Left ventricle myocardium superior (tissue), 1 donor: ENCODE results near the gene SOCS7. TPM values are rescaled to one million over a fixed set of nuclear protein-coding genes. Genes with fewer than 3 reads are reported as not detected.
"Not testable (repeated sequence)": the region's sequence is repeated elsewhere in the genome, so short reads cannot be mapped to it uniquely, and the experiment has no call there.

ENCODE experiments used
- ATAC-seq: fragments of 200-7000 bp; cut with Tn5 transposase; one replicate; pipeline ENCODE4 v1.9.1; 2020; ENCODE audit warnings: mild to moderate bottlenecking, moderate library complexity
- DNase-seq: peaks from one replicate; pipeline ENCODE4 v3.0.0-alpha.2; 2020
- intact Hi-C: fragments of 100-400 bp; cut with micrococcal nuclease; formaldehyde crosslinking; loops from one replicate; pipeline ENCODE4 v1.11.0; 2022
- total RNA-seq: library from RNA; stranded (reverse); fragmentation: NEBNext Ultra II Directional; extraction: Animal tissue kit (Norgen Biotek cat#: 25700); gene quantifications from one replicate; pipeline ENCODE4 v1.2.1, GENCODE V29; 2021
- donor health status: DM: no; HTN: yes; CAD: no; lungs with severe emphysema.

The SOCS7 gene
- total RNA-seq, 1 donor from 2014 or later: 15.2 TPM

DNA sequence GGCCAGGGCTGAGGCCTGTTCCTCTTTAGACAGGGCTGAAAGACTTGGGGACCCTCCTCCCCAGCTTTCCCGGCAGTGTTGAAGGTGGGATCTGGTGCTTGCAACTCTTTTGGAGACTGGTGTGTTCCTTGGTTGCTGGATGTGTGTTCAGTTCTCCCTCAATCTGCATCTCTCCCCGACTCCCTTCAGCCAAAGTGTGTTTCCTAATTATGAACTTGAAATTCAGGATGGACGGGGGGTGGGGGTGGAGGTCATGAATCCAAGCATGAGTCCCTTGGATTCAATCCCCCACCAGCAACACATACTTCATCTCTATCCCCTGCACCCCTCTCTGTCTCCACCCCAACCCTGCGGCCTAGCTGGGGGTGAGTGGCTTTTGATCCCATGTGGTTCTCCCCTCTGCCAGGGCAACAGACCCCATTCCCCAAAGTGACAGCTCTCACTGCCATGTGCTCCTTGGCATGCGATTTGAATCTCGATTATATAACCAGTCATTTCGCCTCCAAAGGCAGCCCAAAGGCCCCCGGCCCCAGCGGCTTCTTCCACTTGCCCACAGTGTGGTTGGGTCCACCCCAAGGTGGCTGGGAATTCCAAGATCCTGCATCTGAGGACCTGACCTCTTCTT lies 77.9 kb downstream of the SOCS7 start:
- intact Hi-C loops: no loop called here
- DNase-seq (no peak), ATAC-seq (no peak)

DNA sequence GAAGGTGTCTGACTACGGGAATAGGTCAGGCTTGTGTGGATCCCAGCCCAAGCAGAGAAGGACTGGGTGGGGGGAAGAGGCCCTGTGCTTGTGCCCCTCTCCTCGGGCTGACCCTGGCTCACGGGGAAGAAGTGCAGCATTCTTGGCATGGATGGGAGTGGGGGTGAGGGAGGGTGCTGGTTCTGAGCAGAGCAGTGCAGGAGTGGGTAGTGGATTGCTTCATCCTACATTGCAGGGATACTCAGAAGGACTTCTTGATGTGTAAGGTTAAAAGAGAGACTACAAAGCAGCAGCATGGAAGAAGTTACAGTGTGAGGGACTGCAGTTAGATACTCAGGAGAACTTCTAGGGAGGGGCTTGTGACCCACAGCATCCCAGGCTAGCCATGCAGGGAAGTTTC lies 78.7 kb downstream of the SOCS7 start:
- ATAC-seq (peak; percentile 2), DNase-seq (no peak)
- intact Hi-C loops: no loop called here

- ATAC-seq: no peak
- no peak for DNase-seq
- intact Hi-C loops: no loop called here
These were observed 79.2 kb downstream of the SOCS7 start for GRCh38 chr17:38430822-38431221.

GRCh38 chr17:38431346-38432145 lies 79.9 kb downstream of the SOCS7 start:
- intact Hi-C loops: no loop called here
- ATAC-seq: no peak
- DNase-seq: no peak

DNA sequence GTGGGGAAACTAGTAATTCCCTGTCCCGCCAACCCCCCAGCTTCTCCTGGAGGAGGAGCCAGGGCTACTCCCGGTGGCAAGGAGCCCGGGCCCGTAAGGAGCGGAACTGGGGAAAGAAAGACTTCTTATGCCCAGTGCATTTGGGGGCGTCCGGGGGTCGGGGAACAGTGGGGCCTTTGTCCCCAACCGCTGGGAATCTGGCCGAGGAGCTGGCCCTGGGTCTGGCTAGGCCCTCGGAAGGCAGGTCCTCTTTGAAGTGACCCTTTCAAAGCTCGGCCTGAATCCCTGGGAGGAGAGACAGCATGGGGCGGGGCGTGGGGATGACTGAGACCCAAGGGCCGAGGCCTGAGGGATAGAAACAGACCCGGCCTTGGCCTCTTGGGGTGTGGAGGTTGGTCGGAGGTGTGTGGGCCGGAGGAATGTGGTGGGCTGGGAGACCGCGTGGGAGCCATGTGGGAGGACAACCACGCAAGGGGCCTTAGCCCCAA lies 82.6 kb downstream of the SOCS7 start:
- DNase-seq (no peak), ATAC-seq (peak; percentile 6)
- intact Hi-C loops: no loop called here

- DNase-seq (no peak), ATAC-seq (no peak)
- intact Hi-C loops: no loop called here
These were observed 84.2 kb downstream of the SOCS7 start for GRCh38 chr17:38435795-38436194.

DNA sequence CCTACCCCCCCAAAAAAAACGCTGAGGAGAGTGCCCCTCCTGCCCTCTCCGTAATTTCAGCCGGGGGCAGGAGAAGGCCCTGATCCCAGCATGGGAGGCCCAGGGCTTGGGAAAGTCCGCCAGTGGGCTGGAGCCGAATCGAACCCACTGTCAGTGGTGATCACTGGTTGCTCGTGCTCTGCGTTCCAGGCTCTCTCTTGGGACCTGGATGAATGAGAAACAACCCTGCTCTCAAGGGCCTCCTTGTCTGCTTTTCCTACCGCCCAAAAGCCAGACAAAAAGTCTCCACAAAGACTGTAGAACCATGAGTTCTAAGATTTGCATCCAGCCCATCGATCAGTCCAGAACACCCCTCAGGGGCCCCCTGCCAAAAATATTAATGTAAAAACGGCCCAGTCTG lies 84.7 kb downstream of the SOCS7 start:
- DNase-seq (no peak), ATAC-seq (no peak)
- intact Hi-C loops: no loop called here

- ATAC-seq, DNase-seq, intact Hi-C loops: not testable (repeated sequence)
These were observed 85.7 kb downstream of the SOCS7 start for GRCh38 chr17:38437313-38437712.

GRCh38 chr17:38439436-38439835 lies 87.8 kb downstream of the SOCS7 start:
- ATAC-seq (no peak), DNase-seq (no peak)
- intact Hi-C loops: no loop called here

GRCh38 chr17:38440614-38441397 lies 89.2 kb downstream of the SOCS7 start:
- intact Hi-C loops: no loop called here
- peak; percentile 83 for DNase-seq
- ATAC-seq: peak; percentile 83

GRCh38 chr17:38441429-38442061 lies 89.9 kb downstream of the SOCS7 start:
- DNase-seq: peak; percentile 72
- intact Hi-C loops: no loop called here

DNA sequence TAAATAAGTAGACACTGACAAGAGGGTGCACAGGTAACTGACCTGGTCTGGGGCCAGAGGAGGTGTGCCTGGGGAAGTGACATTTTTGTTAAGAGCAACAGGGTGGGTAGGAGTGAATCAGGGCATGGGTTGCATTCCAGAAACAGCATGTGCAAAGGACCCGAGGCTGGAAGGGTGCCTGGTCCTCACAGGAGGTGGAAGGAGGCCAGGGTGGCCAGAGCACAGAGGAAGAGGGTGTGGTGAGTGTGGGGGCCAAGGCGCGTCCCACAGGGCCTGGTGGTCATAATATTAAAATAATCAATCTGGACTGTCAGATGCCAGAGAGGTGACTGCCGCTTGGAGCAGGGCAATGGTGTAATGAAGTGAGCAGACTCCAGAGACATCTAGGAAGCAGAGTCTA lies 90.9 kb downstream of the SOCS7 start:
- intact Hi-C loops: no loop called here
- peak; percentile 62 for DNase-seq
- peak; percentile 24 for ATAC-seq

More at GRCh38 chr17:38441429-38442061, 89.9 kb downstream of the SOCS7 start:
- peak; percentile 42 for ATAC-seq

GRCh38 chr17:38443356-38444031 lies 91.8 kb downstream of the SOCS7 start:
- intact Hi-C loops: no loop called here
- ATAC-seq (no peak), DNase-seq (no peak)

DNA sequence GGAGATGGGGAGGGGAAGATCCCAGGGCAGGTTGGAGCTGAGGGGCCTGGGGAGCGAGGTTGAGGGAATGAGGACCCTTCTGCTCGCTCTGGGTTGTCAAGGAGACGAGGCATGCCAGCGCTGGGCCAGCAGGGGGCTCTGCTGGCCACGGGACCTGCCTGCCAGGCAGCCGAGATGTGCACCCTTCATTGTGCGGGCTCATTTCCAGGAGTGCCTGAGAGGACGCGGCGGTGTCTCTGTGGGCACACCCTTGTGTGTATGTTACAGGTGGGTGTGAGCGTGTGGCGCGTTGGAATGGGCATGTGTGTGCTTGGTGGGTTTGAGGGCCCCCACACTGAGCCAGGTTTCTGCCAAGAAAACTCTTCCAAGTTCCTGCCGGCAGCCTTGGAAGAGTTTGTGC lies 92.5 kb downstream of the SOCS7 start:
- DNase-seq (peak; percentile 86), ATAC-seq (peak; percentile 58)
- intact Hi-C loops: no loop called here

- ATAC-seq (no peak), DNase-seq (no peak)
- intact Hi-C loops: no loop called here
These were observed 96.0 kb downstream of the SOCS7 start for GRCh38 chr17:38447502-38448085.

DNA sequence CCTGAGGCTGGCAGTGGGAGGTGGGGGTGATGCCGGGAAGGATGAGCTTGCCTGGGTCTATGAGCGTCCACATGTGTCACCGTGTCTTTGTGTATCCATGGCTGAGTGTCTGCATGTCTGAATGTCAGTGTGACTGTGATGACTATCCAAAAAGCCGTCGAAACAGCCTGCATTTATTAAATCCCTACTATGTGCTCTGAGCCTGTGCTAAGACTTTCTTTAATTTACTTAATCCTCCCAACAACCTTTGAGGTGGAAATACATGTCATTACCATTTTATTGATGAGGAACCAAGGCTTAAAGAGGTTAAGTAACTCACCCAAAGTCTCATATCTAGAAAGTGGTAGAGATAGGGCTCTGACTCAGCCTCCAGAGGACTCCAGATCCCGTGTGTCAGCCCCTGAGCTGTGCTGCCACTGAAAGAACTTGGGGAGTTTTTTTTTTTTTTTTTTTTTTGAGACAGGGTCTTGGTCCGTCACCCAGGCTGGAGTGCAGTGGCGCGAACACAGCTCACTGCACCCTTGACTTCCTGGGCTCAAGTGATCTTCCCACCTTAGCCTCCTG lies 96.6 kb downstream of the SOCS7 start:
- DNase-seq (no peak), ATAC-seq (no peak)
- intact Hi-C loops: no loop called here

- intact Hi-C loops: no loop called here
- ATAC-seq (peak; percentile 5), DNase-seq (no peak)
These were observed 97.7 kb downstream of the SOCS7 start for GRCh38 chr17:38449364-38449763.

DNA sequence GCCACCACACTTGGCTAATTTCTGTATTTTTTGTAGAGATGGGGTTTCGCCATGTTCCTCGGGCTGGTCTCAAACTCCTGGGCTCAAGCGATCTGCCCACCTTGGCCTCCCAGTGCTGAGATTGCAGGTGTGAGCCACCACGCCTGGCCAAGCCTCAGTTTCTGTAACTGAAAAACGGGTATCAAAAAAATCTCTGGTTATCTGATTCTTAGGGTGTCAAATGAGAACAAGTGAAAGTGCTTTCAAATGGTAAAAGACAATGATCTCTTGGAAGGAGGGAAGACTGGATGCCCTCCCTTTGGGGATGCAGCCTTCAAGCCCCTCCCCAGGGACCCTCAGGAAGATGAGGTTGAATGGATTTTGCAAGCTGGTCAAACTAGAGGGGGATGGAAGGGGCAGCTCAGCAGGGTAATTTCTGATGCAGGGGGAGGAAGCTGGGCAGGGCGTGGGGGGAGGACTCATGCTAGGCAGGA lies 98.9 kb downstream of the SOCS7 start:
- DNase-seq: no peak
- intact Hi-C loops: no loop called here
- no peak for ATAC-seq
